Adipocyte (in vitro differentiated cells): ENCODE data around the gene LTO1.

Experiments
- DNase-seq: peaks from one replicate; pipeline ENCODE4 v3.0.0-alpha.2; 2015; ENCODE audit warnings: low read depth
- H3K27me3 ChIP-seq: replicated peaks from 2 replicates; pipeline ENCODE4 v1.7.0; 2013; ENCODE audit warnings: mild to moderate bottlenecking, low read length, moderate library complexity; ENCODE audit not compliant: control insufficient read depth, insufficient read depth
- H3K36me3 ChIP-seq: 2 replicates; pipeline ENCODE4 v1.7.0; 2013; ENCODE audit warnings: low read length, mild to moderate bottlenecking, moderate library complexity; ENCODE audit not compliant: control insufficient read depth, insufficient read depth, severe bottlenecking
- H3K4me1 ChIP-seq: 2 replicates; pipeline ENCODE4 v1.7.0; 2013; ENCODE audit warnings: mild to moderate bottlenecking, low read length, moderate library complexity; ENCODE audit not compliant: control insufficient read depth, insufficient read depth
- H3K4me3 ChIP-seq: 2 replicates; pipeline ENCODE4 v1.7.0; 2013; ENCODE audit warnings: mild to moderate bottlenecking, low read length, moderate library complexity
- H3K9ac ChIP-seq: 2 replicates; pipeline ENCODE4 v1.7.0; 2013; ENCODE audit warnings: mild to moderate bottlenecking, low read length, moderate library complexity
- H3K9me3 ChIP-seq: 2 replicates; pipeline ENCODE4 v1.7.0; 2013; ENCODE audit warnings: mild to moderate bottlenecking, low read length, moderate library complexity; ENCODE audit not compliant: control insufficient read depth

Gene LTO1

DNA sequence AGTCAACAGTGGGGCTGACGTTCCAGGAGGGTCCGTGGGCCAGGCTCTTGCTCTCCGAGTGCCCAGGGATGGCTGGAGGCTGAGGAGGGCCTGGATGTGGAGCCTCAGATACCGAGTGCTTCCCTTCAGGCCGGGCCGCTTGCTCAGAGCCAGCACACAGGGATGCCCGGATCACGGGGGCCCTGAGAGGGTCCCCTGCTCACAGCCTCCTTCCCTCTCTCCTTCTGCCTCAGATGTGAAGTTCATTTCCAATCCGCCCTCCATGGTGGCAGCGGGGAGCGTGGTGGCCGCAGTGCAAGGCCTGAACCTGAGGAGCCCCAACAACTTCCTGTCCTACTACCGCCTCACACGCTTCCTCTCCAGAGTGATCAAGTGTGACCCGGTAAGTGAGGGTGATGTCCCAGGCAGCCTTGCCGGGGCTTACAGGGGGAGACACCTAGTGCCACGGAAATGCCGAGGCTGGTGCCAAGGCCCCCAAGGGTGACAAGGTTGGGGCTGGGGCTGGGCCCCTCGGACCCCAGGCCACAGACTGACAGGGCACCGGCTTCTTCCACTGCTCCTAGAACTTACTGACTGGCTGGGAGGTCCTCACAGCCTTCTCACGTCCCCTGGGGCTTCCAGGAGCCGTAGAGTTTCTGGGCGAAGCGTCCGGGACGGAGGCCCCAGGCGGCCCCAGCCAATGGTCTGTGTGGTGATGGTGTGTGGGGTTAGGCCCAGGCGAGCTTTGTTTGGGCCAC lies 27.2 kb downstream of the LTO1 start:
- H3K4me3 ChIP-seq, result no peak overlapping the region
- H3K9me3 ChIP-seq, result no peaks in the 10 kb centered on the region
- H3K27me3 ChIP-seq, result no peaks in the 10 kb centered on the region
- H3K9ac ChIP-seq, result peak overlapping the region; percentile 34
- H3K4me1 ChIP-seq, result peaks cover 20% of the 10 kb centered on the region
- DNase-seq, result no peak
- peaks cover 81% of the 10 kb centered on the region for H3K36me3 ChIP-seq

DNA sequence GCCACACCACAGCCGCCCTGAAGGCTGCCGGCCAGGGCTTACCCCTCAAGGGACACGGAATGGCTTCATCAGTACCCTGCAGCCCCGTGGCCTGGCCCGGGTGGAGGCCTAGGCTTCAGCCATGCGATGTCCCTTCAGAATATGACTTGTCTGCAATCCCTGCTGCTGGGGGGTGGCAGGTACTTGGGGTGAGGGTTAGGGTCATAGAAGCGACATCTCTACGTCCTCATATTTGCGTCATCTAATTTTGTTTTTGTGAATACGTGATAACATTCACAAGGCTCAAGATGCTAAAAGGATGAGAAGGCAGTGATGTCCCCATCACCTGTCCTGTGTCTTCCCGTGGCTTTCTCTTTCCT lies 27.8 kb downstream of the LTO1 start:
- Histone ChIP-seq H3K9me3 (no peaks in the 10 kb centered on the region), H3K4me1 (peaks cover 20% of the 10 kb centered on the region), H3K9ac (peak overlapping the region; percentile 34), H3K4me3 (no peak overlapping the region), H3K27me3 (no peaks in the 10 kb centered on the region), H3K36me3 (peaks cover 76% of the 10 kb centered on the region)
- no peak for DNase-seq

DNA sequence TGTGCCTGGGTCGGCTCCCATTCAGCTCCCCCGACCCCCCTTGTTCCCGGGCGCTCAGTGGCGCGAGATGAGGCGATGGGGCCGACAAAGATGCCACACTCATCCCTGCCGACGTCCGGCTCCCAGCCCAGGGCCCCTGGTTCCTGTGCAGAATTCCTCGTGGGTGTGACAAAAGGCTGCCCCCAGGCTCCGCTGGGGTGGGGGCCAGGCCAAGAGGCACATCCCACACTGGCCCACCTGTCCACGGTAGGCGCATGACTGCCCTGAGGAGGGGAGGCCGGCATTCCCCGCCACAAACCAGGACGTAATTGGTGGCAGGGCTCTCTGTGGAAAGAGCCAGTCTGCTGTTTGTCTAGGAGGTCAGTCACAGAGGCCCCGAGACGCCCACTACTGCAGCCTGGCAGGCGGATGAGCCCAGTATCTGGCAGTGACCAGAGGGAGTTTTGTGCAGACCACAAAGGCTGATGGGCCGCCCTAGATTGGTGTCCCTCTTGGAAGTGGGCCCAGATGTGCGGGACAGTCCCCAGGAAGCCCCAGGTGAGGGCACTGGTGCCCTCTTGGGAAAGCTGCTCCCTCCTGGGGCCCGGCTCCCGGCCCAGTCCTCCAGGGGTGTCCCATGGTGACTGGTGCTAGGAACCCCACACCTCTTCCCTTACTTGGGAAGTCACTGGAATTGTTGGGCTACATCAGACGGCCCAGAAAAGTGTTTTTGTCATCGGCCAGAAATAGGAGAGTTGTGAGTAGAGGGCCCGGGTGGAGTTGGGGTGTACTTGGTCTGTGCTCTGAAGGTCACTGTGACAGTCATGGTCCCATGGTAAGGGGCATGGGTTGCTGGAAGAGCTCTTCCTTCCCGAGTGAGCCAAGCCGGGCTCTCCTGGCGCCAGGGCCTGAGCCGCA lies 28.4 kb downstream of the LTO1 start:
- Histone ChIP-seq H3K27me3 (no peaks in the 10 kb centered on the region), H3K36me3 (peaks cover 70% of the 10 kb centered on the region), H3K9me3 (no peaks in the 10 kb centered on the region), H3K4me3 (no peak overlapping the region), H3K9ac (peak overlapping the region; percentile 45), H3K4me1 (peaks cover 20% of the 10 kb centered on the region)
- DNase-seq, result no peak

DNA sequence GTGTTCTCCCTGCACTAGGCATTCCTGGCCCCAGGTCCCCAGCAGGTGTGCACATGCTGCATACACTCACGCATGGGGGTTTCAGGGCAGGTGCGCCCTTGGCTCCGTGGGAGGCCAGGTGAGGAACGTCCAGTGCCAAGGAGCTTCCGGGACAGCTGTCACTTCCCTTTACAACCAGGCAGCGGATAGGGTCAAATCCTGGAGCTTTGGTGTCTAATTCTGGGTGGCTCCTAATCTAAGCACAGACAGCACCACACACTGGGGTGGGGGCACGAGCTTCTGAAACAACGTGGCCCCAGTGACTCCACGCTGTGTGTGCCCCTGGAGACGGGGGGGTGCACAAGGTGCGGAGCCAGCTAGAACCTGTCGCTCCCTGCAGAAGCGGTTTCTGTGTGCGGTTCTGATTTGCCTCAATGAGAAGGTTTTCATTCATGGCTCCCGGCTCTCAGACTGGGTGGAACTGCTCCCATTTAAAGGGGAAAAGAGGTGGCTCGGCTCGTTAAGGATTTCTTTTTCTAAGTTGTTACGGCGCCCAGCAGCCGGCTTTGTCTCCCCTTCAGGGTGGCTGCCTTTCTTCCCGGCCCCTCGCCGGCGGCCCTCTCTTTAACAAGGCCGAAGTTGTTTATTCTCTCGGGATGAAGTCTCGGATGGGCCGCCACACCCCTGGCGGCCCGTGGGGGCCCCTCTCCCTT lies 29.2 kb downstream of the LTO1 start:
- Histone ChIP-seq H3K9me3 (no peaks in the 10 kb centered on the region), H3K4me3 (no peak overlapping the region), H3K9ac (peak overlapping the region; percentile 93), H3K27me3 (no peaks in the 10 kb centered on the region), H3K4me1 (peaks cover 20% of the 10 kb centered on the region), H3K36me3 (peaks cover 62% of the 10 kb centered on the region)
- DNase-seq, result no peak

DNA sequence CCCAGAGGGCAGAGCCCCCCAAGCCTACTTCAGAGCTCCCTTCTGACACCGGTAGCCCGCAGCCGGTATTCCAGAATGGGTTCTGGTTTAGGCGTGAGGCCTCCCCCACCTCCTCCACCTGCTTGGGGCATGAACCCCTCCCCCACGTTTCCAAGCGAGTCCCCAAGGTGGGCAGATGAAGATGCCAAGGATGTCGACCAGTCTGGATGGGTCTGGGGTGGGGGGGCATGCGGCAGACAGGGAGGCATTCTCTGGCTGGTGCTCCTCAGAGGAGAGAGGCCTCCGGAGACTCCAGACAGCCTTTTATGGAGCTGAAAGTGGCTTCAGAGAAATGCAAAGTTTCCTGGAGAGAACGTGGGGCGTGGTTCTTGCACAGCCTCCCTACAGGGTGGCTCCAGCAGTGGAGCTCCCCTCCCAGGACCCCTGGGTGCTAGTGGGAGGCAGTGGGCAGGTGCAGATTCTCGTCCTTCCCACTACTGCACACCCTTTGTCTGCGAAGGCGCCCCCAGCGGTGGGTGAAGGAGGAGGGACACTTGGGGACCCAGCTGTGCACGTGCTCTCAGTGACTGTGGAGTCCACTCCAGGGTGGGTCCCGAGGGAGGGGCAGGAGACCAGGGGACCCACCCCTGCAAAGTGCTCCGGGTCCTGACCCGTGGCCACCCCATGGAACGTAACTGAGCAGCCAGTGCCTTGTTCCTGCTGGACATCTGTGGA lies 30.0 kb downstream of the LTO1 start:
- peaks cover 22% of the 10 kb centered on the region for H3K4me1 ChIP-seq
- peak overlapping the region; percentile 93 for H3K9ac ChIP-seq
- no peaks in the 10 kb centered on the region for H3K9me3 ChIP-seq
- H3K36me3 ChIP-seq, result peaks cover 54% of the 10 kb centered on the region
- DNase-seq, result no peak
- peak overlapping the region; percentile 99 for H3K4me3 ChIP-seq
- H3K27me3 ChIP-seq, result no peaks in the 10 kb centered on the region

DNA sequence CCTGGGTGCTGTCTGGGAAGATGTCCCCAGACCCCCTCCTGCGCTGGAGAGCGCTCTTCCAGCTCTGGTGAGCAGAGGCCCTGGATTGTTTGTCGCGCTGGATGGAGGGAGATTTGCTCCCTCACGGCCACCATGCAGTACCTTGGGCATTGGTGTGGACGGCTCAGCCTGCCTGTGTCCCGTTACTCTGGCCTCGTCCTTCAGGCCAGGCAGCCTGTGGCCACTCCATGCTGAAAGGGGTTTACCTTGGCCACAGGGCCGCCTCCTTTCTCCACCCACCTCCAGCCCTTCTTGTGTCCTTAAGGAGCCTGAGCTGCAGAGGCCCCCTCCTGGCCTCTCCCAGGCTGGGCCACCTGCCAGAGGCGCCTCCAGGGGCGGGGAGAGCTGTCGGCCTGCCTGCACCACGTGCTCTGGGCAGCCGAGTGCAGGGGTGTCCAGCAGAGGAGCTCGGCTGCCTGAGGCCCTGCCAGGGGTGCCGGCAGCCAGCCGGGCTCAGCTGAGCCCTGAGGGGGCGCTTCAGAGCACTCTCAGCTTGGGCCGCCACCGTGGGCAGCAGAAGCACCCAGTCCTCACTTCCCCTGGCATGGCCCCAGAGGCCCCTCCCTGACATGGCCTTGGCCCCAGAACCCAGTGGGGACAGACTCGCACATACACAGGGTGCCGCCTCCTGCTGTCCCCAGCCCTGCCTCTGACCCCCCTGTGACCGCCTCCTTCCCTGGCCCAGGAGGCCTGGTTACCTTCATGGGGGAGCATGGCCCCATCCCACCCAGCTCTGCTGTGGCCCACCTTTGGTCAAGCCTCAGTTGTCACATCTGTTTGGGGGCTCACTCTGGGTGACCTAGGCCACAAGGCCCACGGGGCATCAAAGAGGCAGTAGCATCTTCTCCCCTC lies 30.8 kb downstream of the LTO1 start:
- Histone ChIP-seq H3K36me3 (peaks cover 46% of the 10 kb centered on the region), H3K4me3 (peak overlapping the region; percentile 99), H3K9me3 (no peaks in the 10 kb centered on the region)

DNA sequence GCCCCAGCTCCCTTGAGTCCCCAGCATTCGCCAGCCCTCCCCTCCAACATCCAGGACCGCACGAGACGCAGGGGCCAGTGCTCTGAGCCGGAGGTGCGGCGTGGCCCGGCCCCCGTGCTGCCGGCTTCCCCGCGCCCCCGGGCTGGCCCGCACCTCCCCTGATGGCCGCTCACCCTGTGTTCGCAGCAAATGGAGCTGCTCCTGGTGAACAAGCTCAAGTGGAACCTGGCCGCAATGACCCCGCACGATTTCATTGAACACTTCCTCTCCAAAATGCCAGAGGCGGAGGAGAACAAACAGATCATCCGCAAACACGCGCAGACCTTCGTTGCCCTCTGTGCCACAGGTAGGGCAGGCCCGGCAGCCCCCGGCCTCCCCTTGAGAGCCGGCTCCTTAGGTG lies 31.5 kb downstream of the LTO1 start:
- Histone ChIP-seq H3K9ac (peak overlapping the region; percentile 93), H3K9me3 (no peaks in the 10 kb centered on the region), H3K4me1 (peaks cover 28% of the 10 kb centered on the region), H3K4me3 (peak overlapping the region; percentile 99), H3K36me3 (peaks cover 39% of the 10 kb centered on the region), H3K27me3 (no peaks in the 10 kb centered on the region)
- peak; percentile 25 for DNase-seq

More for the DNA sequence above, 30.8 kb downstream of the LTO1 start:
- Histone ChIP-seq H3K9ac (peak overlapping the region; percentile 93), H3K27me3 (no peaks in the 10 kb centered on the region), H3K4me1 (peaks cover 28% of the 10 kb centered on the region)
- DNase-seq, result peak; percentile 97

DNA sequence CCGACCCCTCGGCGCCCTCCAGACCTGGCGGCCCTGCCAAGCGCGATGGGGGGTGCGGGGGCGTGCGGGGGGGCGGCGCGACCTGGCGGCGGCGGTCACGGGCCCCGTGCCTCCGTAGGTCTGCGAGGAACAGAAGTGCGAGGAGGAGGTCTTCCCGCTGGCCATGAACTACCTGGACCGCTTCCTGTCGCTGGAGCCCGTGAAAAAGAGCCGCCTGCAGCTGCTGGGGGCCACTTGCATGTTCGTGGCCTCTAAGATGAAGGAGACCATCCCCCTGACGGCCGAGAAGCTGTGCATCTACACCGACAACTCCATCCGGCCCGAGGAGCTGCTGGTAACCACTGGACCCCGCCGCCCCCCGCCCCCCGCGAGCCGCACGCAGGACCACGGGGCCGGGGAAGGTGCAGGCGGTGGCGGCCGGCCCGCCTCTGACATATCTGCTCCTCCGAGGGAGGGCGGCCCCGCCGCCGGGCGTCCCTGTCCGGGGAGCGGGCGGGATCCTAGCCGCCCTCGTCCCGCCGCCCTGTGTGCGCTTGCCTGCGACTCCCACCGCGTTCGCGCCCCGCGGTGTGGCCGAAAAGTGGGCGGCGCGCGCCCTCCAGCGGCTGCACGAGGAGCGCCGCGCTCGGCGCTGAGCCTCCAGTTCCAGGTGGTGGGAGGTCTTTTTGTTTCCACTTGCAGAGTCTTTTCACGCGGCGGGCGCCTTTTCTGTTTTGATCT lies 32.1 kb downstream of the LTO1 start:
- Histone ChIP-seq H3K9me3 (no peaks in the 10 kb centered on the region), H3K36me3 (peaks cover 34% of the 10 kb centered on the region), H3K4me3 (peak overlapping the region; percentile 99), H3K4me1 (peaks cover 31% of the 10 kb centered on the region), H3K9ac (peak overlapping the region; percentile 93), H3K27me3 (no peaks in the 10 kb centered on the region)
- peak; percentile 92 for DNase-seq

DNA sequence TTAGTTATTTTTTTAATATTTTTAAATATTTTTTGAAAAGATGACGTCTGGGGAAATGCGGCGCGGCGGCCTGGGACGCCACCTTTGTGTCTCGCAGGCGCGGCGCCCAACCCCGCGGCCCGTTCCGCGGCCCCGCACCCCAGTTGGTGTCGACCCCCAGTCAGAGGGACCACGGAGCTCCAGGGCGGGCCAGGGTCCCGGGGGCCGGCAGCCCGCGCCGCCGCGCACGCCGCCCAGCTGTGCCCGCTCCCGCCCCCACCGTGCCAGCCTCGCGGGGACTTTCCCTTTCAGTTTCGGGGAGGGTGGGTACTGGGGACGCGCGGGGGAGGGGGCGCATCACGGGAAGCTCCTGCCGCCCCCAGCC lies 32.6 kb downstream of the LTO1 start:
- DNase-seq, result peak; percentile 68
- Histone ChIP-seq H3K27me3 (no peaks in the 10 kb centered on the region), H3K4me1 (peaks cover 33% of the 10 kb centered on the region)

More for the DNA sequence above, 32.6 kb downstream of the LTO1 start:
- Histone ChIP-seq H3K9me3 (no peaks in the 10 kb centered on the region), H3K36me3 (peaks cover 28% of the 10 kb centered on the region), H3K4me3 (peak overlapping the region; percentile 99), H3K9ac (peak overlapping the region; percentile 93)
